GM23248 (cell line): ENCODE results near the gene FBXO38.

ENCODE experiments used
- EZH2 ChIP-seq: fragments of 200-600 bp; sonication (generic); IDR thresholded peaks from 2 replicates; pipeline ENCODE4 v1.6.1; 2018; ENCODE audit warnings: antibody characterized with exemption, mild to moderate bottlenecking; ENCODE audit not compliant: insufficient read depth, poor library complexity, severe bottlenecking
- EZH2phosphoT487 ChIP-seq: fragments of 200-600 bp; sonication (generic); IDR thresholded peaks from 2 replicates; pipeline ENCODE4 v1.6.1; 2018; ENCODE audit warnings: antibody characterized with exemption, moderate library complexity, mild to moderate bottlenecking, low read depth; ENCODE audit not compliant: insufficient read depth

DNA sequence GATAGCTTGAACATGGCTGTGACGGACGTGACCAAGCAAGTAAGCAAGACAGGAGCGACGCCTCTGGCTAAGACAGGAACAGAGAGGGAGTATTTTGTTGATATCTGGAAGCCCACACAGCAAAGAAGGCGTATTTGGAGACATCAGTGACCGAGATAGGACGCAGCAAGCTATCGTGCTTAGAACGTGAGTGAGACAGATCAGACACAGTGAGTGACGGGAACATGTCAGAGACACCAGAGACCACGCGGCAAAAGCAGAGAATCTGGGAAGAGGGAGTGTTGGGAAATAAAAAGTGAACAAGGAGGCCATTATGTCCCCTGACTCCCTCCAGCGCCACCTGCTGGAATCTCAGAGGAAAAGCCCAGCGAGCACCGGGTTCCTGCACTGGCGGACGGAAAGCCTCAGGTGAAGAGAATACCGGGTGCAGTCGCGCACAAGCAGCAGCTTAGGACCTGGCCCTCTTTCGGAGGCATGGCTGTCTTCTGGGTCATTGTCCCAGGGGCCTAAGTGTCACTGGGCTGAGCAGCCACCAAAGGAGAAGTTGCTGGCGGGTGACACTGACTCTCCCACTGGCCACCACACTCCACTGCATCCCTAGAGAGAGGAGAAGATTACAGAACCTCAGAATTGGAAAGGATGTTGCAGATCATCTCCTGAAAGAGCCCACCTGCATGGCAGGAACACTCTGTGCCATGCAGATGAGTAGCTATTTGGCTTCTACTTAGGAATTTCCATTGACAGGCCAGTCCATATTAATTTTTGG is 99.1 kb downstream of the FBXO38 start:
- TF ChIP-seq EZH2 (no peak), EZH2phosphoT487 (no peak)
